ENCODE measurements around the gene HECW1.

HECW1 gene

GRCh38 chr7:43405948-43406347 is 293.5 kb downstream of the HECW1 start:
- no peak for DNase-seq (ENCODE audit: insufficient read length, low spot score)
- FAIRE-seq: no peak
- TF ChIP-seq POLR2A (IDR thresholded peaks at IDR 0.05; ENCODE audit: low read depth, low read length) (no peak), POLR2AphosphoS5 (IDR thresholded peaks at IDR 0.05; ENCODE audit: low read depth, low read length) (no peak), PAX5 (IDR thresholded peaks at IDR 0.05; ENCODE audit: insufficient read depth, low read length, severe bottlenecking) (no peak), TAF1 (IDR thresholded peaks at IDR 0.05; ENCODE audit: low read depth, low read length) (no peak), SPI1 (IDR thresholded peaks at IDR 0.05; ENCODE audit: low read depth, low read length) (no peak), POU2F2 (IDR thresholded peaks at IDR 0.05; ENCODE audit: low read depth, low read length) (no peak)

GRCh38 chr7:43406961-43407360 is 294.5 kb downstream of the HECW1 start:
- no peak for FAIRE-seq
- TF ChIP-seq POU2F2 (IDR thresholded peaks at IDR 0.05; ENCODE audit: low read depth, low read length) (no peak), TAF1 (IDR thresholded peaks at IDR 0.05; ENCODE audit: low read depth, low read length) (no peak), SPI1 (IDR thresholded peaks at IDR 0.05; ENCODE audit: low read depth, low read length) (no peak), POLR2AphosphoS5 (IDR thresholded peaks at IDR 0.05; ENCODE audit: low read depth, low read length) (no peak), PAX5 (IDR thresholded peaks at IDR 0.05; ENCODE audit: insufficient read depth, low read length, severe bottlenecking) (no peak)
- no peak for DNase-seq (ENCODE audit: insufficient read length, low spot score)

- no peak for DNase-seq (ENCODE audit: insufficient read length, low spot score)
- no peak for FAIRE-seq
- TF ChIP-seq TAF1 (IDR thresholded peaks at IDR 0.05; ENCODE audit: low read depth, low read length): no peak
- no peak for TF ChIP-seq POU2F2 (IDR thresholded peaks at IDR 0.05; ENCODE audit: low read depth, low read length)
- TF ChIP-seq POLR2A (IDR thresholded peaks at IDR 0.05; ENCODE audit: low read depth, low read length): no peak
- no peak for TF ChIP-seq SPI1 (IDR thresholded peaks at IDR 0.05; ENCODE audit: low read depth, low read length)
- TF ChIP-seq POLR2AphosphoS5 (IDR thresholded peaks at IDR 0.05; ENCODE audit: low read depth, low read length): no peak
- TF ChIP-seq PAX5 (IDR thresholded peaks at IDR 0.05; ENCODE audit: insufficient read depth, low read length, severe bottlenecking): no peak
These were observed 296.5 kb downstream of the HECW1 start for GRCh38 chr7:43408981-43409380.

- TF ChIP-seq TAF1 (IDR thresholded peaks at IDR 0.05; ENCODE audit: low read depth, low read length) (no peak), POLR2AphosphoS5 (IDR thresholded peaks at IDR 0.05; ENCODE audit: low read depth, low read length) (no peak), PAX5 (IDR thresholded peaks at IDR 0.05; ENCODE audit: insufficient read depth, low read length, severe bottlenecking) (no peak), POLR2A (IDR thresholded peaks at IDR 0.05; ENCODE audit: low read depth, low read length) (no peak)
- DNase-seq (ENCODE audit: insufficient read length, low spot score): no peak
- no peak for FAIRE-seq
These were observed 305.0 kb downstream of the HECW1 start for GRCh38 chr7:43417455-43417854.

GRCh38 chr7:43430411-43430810 is 318.0 kb downstream of the HECW1 start:
- FAIRE-seq (no peak), DNase-seq (ENCODE audit: insufficient read length, low spot score) (no peak)
- no peak for TF ChIP-seq TAF1 (IDR thresholded peaks at IDR 0.05; ENCODE audit: low read depth, low read length)
- TF ChIP-seq SPI1 (IDR thresholded peaks at IDR 0.05; ENCODE audit: low read depth, low read length): no peak
- TF ChIP-seq PAX5 (IDR thresholded peaks at IDR 0.05; ENCODE audit: insufficient read depth, low read length, severe bottlenecking): no peak
- TF ChIP-seq POLR2AphosphoS5 (IDR thresholded peaks at IDR 0.05; ENCODE audit: low read depth, low read length): no peak
- no peak for TF ChIP-seq POLR2A (IDR thresholded peaks at IDR 0.05; ENCODE audit: low read depth, low read length)
- TF ChIP-seq POU2F2 (IDR thresholded peaks at IDR 0.05; ENCODE audit: low read depth, low read length): no peak

GRCh38 chr7:43431020-43431595 is 318.7 kb downstream of the HECW1 start:
- FAIRE-seq (no peak), DNase-seq (ENCODE audit: insufficient read length, low spot score) (no peak)
- no peak for TF ChIP-seq POU2F2 (IDR thresholded peaks at IDR 0.05; ENCODE audit: low read depth, low read length)
- no peak for TF ChIP-seq PAX5 (IDR thresholded peaks at IDR 0.05; ENCODE audit: insufficient read depth, low read length, severe bottlenecking)

- TF ChIP-seq POLR2A (IDR thresholded peaks at IDR 0.05; ENCODE audit: low read depth, low read length): no peak
- TF ChIP-seq POU2F2 (IDR thresholded peaks at IDR 0.05; ENCODE audit: low read depth, low read length): no peak
- no peak for TF ChIP-seq POLR2AphosphoS5 (IDR thresholded peaks at IDR 0.05; ENCODE audit: low read depth, low read length)
- no peak for TF ChIP-seq SPI1 (IDR thresholded peaks at IDR 0.05; ENCODE audit: low read depth, low read length)
- no peak for TF ChIP-seq TAF1 (IDR thresholded peaks at IDR 0.05; ENCODE audit: low read depth, low read length)
- TF ChIP-seq PAX5 (IDR thresholded peaks at IDR 0.05; ENCODE audit: insufficient read depth, low read length, severe bottlenecking): no peak
- no peak for DNase-seq (ENCODE audit: insufficient read length, low spot score)
- FAIRE-seq: no peak
These were observed 321.2 kb downstream of the HECW1 start for GRCh38 chr7:43433639-43434038.

- DNase-seq (ENCODE audit: insufficient read length, low spot score) (no peak), FAIRE-seq (no peak)
- TF ChIP-seq POLR2AphosphoS5 (IDR thresholded peaks at IDR 0.05; ENCODE audit: low read depth, low read length) (no peak), PAX5 (IDR thresholded peaks at IDR 0.05; ENCODE audit: insufficient read depth, low read length, severe bottlenecking) (no peak), POLR2A (IDR thresholded peaks at IDR 0.05; ENCODE audit: low read depth, low read length) (no peak), TAF1 (IDR thresholded peaks at IDR 0.05; ENCODE audit: low read depth, low read length) (no peak), POU2F2 (IDR thresholded peaks at IDR 0.05; ENCODE audit: low read depth, low read length) (no peak), SPI1 (IDR thresholded peaks at IDR 0.05; ENCODE audit: low read depth, low read length) (no peak)
These were observed 324.6 kb downstream of the HECW1 start for GRCh38 chr7:43437001-43437400.

- TF ChIP-seq PAX5 (IDR thresholded peaks at IDR 0.05; ENCODE audit: insufficient read depth, low read length, severe bottlenecking) (no peak), POLR2AphosphoS5 (IDR thresholded peaks at IDR 0.05; ENCODE audit: low read depth, low read length) (no peak), POU2F2 (IDR thresholded peaks at IDR 0.05; ENCODE audit: low read depth, low read length) (no peak), POLR2A (IDR thresholded peaks at IDR 0.05; ENCODE audit: low read depth, low read length) (no peak), SPI1 (IDR thresholded peaks at IDR 0.05; ENCODE audit: low read depth, low read length) (no peak), TAF1 (IDR thresholded peaks at IDR 0.05; ENCODE audit: low read depth, low read length) (no peak)
- DNase-seq (ENCODE audit: insufficient read length, low spot score) (no peak), FAIRE-seq (no peak)
These were observed 326.5 kb downstream of the HECW1 start for GRCh38 chr7:43438897-43439479.

All from GM12891 (cell line).